Germinal center (tissue), 1 donor: Measurements from ENCODE around the gene NDRG3.
"Not testable (repeated sequence)": the region's sequence is repeated elsewhere in the genome, so short reads cannot be mapped to it uniquely, and the experiment has no call there.

Source experiments
- DNase-seq: peaks from one replicate; pipeline ENCODE4 v3.0.0; 2012; ENCODE audit warnings: mixed read lengths, low spot score

The NDRG3 gene

GRCh38 chr20:36644032-36644705 lies 101.7 kb downstream of the NDRG3 start:
- DNase-seq: no peak

- DNase-seq: no peak
Measured at GRCh38 chr20:36642136-36642535, 103.8 kb downstream of the NDRG3 start.

GRCh38 chr20:36641506-36641843 lies 104.4 kb downstream of the NDRG3 start:
- no peak for DNase-seq

GRCh38 chr20:36638876-36639400 lies 107.0 kb downstream of the NDRG3 start:
- DNase-seq: not testable (repeated sequence)

GRCh38 chr20:36634342-36634741 lies 111.5 kb downstream of the NDRG3 start:
- no peak for DNase-seq

GRCh38 chr20:36633285-36633772 lies 112.6 kb downstream of the NDRG3 start:
- DNase-seq: no peak

GRCh38 chr20:36632487-36633284 lies 113.2 kb downstream of the NDRG3 start:
- DNase-seq: no peak

GRCh38 chr20:36632147-36632486 lies 113.8 kb downstream of the NDRG3 start:
- no peak for DNase-seq

GRCh38 chr20:36631646-36632045 lies 114.2 kb downstream of the NDRG3 start:
- no peak for DNase-seq

- no peak for DNase-seq
Measured at GRCh38 chr20:36629719-36630681, 115.9 kb downstream of the NDRG3 start.

GRCh38 chr20:36628076-36628475 lies 117.8 kb downstream of the NDRG3 start:
- no peak for DNase-seq

- no peak for DNase-seq
Measured at GRCh38 chr20:36624944-36625324, 121.0 kb downstream of the NDRG3 start.

GRCh38 chr20:36624068-36624943 lies 121.6 kb downstream of the NDRG3 start:
- DNase-seq: no peak

GRCh38 chr20:36623444-36623843 lies 122.4 kb downstream of the NDRG3 start:
- DNase-seq: no peak

GRCh38 chr20:36620917-36621316 lies 125.0 kb downstream of the NDRG3 start:
- DNase-seq: no peak

- no peak for DNase-seq
Measured at GRCh38 chr20:36614781-36615557, 130.9 kb downstream of the NDRG3 start.

- no peak for DNase-seq
Measured at GRCh38 chr20:36613974-36614373, 131.9 kb downstream of the NDRG3 start.

- no peak for DNase-seq
Measured at GRCh38 chr20:36611625-36612024, 134.3 kb downstream of the NDRG3 start.

- DNase-seq: not testable (repeated sequence)
Measured at GRCh38 chr20:36608388-36608728, 137.5 kb downstream of the NDRG3 start.

GRCh38 chr20:36607586-36608387 lies 138.1 kb downstream of the NDRG3 start:
- DNase-seq: no peak
